Activated CD8-positive, alpha-beta memory T cell treated with anti-CD3 and anti-CD28 coated beads, Interleukin-2, amount 50 U/mL, for 48 hours (primary cell): Measurements from ENCODE around the gene ARMC5.
A peak's percentile ranks its signal among the peaks of the same experiment; 100 is the strongest.
"Not testable (repeated sequence)": the region's sequence is repeated elsewhere in the genome, so short reads cannot be mapped to it uniquely, and the experiment has no call there.

Source experiments
- DNase-seq: peaks from one replicate; pipeline ENCODE4 v3.0.0-alpha.2; 2020

Gene ARMC5

DNA sequence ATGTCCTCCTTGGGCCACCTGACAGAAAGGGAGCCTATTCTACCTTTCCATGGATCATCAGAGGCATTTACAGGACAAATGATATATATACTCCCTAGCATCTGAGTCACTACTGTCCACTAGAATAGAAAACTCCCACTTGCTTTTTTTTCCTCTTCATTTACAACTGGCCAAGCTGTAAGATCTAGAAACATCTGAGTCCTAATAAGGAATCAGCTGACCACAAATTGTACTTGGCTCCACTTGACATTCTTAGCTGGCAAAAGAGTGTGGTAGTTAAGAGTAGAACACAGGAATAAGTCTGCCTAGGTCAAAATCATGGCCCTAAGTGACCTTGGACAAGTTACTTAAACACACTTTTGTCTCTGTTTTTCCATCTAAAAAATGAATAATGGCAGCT lies 43.7 kb downstream of the ARMC5 start:
- DNase-seq, result no peak

DNA sequence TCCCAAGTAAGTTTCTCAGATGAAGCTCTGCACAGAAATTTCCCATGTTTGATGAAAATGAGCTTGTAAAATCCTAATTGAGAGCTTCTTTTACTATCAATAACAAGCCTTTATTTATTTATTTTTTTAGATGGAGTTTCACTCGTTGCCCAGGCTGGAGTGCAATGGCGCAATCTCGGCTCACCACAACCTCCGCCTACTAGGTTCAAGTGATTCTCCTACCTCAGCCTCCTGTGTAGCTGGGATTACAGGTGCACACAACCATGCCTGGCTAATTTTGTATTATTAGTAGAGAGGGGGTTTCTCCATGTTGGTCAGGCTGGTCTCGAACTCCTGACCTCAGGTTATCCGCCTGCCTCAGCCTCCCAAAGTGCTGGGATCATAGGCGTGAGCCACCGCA lies 44.3 kb downstream of the ARMC5 start:
- not testable (repeated sequence) for DNase-seq

DNA sequence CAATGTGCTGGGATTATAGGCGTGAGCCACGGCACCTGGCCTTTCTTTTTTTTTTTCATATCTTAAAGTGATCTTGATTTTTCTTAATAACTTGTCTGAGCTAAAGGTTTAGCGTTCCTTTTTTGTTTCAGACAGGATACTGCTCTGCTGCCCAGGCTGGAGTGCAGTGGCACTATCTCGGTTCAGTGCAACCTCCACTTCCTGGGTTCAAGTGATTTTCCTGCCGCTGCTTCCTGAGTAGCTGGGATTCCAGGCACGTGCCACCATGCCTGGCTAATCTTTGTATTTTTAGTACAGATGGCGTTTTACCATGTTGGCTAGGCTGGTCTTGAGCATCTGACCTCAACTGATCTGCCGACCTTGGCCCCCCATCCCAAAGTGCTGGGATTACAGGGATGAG lies 44.9 kb downstream of the ARMC5 start:
- DNase-seq, result no peak

DNA sequence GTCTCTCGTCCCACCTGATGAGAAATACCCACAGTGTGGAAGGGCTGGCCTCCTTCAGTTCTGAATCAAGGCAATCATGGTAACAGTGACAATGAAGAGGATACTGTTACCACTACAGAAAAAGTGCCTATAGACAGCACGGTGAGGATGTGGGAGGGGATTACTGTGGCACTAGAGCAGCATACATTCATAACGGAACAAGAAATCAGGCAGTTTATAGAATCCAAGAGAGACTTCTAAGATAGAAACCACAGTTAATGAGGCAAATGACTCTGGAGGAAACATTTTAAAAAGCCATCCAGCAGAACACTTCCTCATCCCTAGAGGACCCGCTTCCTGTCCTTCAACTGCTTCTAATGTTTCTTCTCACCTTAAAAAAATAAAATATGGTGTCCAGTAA lies 46.2 kb downstream of the ARMC5 start:
- no peak for DNase-seq

DNA sequence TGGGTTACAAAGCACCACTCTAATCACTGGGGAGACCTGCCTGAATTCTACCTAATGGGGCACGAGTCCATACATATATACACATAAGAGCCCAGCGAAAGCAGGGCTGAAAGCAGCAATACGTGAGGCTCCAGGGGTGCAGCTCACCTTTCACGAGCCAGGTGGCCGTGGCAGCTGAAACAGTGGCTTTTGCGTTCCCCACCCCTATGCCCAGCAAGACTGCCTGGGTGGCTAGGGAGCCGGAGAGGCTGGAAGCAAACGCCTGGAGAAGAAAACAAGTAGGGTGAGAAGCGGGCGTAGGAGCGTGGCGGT lies 48.3 kb downstream of the ARMC5 start:
- DNase-seq, result no peak

DNA sequence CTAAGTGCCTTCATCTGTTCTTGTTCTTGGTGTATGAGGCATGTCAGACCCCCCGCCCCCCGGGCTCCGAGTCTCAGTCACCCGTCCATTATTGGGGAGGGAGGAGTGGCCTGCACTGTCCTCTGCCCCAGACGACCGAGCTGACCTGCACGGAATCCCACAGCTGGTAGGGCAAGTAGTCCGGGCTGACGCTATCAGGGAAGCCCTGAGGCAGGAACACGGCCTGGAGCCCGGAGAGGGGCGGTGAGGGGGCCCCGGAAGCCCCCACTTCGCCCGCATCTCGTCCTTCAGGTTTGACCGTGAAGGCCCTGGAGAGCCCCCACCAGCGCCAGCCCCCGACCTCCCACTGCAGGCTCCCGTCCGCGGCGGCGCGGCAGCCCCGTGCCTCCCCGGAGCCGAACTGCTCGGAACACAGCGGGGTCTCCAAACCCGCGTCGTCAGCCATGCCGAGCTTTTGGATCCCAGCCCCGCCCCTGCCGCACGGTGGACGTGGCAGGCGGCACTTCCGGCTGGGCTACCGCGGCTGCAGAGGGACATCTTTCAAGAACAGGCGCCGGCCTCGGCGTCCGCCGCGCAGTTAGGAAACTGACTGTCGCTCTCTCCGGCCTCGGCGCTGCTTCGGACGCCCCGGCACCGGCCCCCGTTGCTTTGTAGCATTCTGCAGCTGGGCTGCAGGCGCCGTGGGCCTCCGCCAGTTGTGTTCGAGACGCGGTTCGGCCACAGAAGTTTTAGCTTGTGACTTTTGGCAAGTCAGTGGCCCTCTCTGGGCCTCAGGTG lies 48.8 kb downstream of the ARMC5 start, which contains the start of gene RUSF1:
TSS of gene RUSF1 (minus strand) at position 463 of the 777 bp plus-strand sequence. CDS start at position 445, 18 bp downstream.
- DNase-seq, result peak; percentile 93

DNA sequence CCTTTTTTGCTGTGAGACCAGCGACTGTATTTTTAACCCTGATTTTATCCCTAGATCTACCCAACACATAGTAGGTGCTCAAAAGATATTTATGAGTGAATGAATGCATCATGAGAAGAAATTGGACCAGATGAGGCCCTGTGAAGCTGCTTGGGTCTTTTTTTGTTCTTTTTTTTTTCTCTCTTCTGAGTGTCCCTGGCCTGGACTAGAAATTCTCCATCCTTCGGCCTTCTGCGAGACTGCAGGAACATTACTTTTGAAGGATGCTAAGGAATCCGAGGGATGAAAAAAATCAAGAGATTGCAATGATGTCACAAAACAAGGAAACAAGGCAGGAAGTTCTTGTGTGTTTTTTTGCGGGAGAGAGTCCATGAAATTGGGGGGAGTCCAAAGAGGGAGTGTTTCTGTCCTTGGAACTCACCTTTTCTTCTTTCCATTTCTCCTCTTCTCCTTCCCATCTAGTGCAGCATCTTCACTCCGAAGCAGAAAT lies 49.5 kb downstream of the ARMC5 start:
- DNase-seq, result no peak

DNA sequence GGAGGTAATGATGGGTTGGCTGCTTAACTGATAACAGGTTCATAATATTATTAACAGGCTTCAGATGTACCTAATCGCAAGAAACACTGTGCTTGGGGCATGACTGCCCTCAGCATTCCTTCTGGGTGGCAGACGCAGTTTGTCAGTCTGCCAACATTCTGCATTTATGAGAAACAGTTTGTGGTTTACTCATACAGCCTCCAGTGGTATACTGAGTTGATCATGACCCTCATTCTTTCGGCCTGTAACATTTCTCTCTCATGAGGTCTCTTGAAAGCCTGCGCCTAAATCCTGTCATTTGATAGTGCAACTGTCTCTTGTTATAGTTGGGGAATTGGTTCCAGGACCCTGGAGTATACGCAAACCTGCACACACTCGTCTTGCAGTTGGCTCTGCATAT lies 53.8 kb downstream of the ARMC5 start:
- no peak for DNase-seq

DNA sequence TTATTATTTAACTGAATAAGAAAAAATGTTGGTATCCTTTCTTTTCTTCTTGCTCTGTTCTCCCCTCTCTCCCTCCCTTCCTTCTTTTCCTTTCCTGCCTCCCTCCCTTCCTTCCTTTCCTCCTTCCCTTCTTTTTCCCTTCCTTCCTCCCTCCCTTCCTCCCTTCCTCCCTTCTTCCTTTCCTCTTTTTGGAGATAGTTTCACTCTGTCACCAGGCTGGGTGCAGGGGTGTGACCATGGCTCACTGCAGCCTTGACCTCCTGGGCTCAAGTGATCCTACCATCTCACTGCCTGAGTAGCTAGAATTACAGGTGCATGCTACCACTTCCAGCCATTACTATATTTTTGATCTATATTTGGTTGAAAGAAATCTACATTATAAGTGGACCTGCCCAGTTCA lies 54.6 kb downstream of the ARMC5 start:
- no peak for DNase-seq
